Measurements from ENCODE around the gene UBD.

- no peak for TF ChIP-seq CTCF (IDR thresholded peaks at IDR 0.05)
- TF ChIP-seq POLR2A (IDR thresholded peaks at IDR 0.05), result no peak
These were observed 4.8 kb downstream of the UBD start for GRCh38 chr6:29554764-29555163.

All from uterus (tissue), 2 donors.